Fibroblast of lung (primary cell): Measurements from ENCODE around the gene RXFP2. TPM values are rescaled to one million over a fixed set of nuclear protein-coding genes. Genes with fewer than 3 reads are reported as not detected.

Experiments
- DNase-seq, 2 donors: peaks; one replicate each; pipeline versions ENCODE4 v3.0.0 to v3.0.0-alpha.2; 2010; ENCODE audit warnings: low read depth in 2 of 2
- H2AFZ ChIP-seq: 2 replicates; pipeline ENCODE4 v1.5.1; 2012; ENCODE audit warnings: low read length, control low read depth, inconsistent platforms
- H3K27ac ChIP-seq: 2 replicates; pipeline ENCODE4 v1.5.1; 2011; ENCODE audit warnings: low read length, control low read depth; ENCODE audit not compliant: insufficient read depth
- H3K27me3 ChIP-seq: 2 replicates; pipeline ENCODE4 v1.5.1; 2011; ENCODE audit warnings: mild to moderate bottlenecking, low read length; ENCODE audit not compliant: control insufficient read depth, insufficient read depth
- H3K36me3 ChIP-seq: 2 replicates; pipeline ENCODE4 v1.5.1; 2011; ENCODE audit warnings: low read length; ENCODE audit not compliant: control insufficient read depth, insufficient read depth
- H3K4me1 ChIP-seq: 2 replicates; pipeline ENCODE4 v1.5.1; 2011; ENCODE audit warnings: low read length; ENCODE audit not compliant: control insufficient read depth, insufficient read depth; ENCODE audit errors: extremely low read depth
- H3K4me2 ChIP-seq: 2 replicates; pipeline ENCODE4 v1.5.1; 2011; ENCODE audit warnings: low read length, control low read depth; ENCODE audit not compliant: insufficient read depth; ENCODE audit errors: extremely low read depth
- H3K4me3 ChIP-seq, 4 experiments: fragments of 200-600 bp in 1 of 4; sonication (generic) in 1 of 4; replicated peaks in 1 of 4; 2 replicates each; pipeline ENCODE4 v1.5.1; 2011 to 2016; ENCODE audit warnings: low read length in 4 of 4, low read depth in 3 of 4, mild to moderate bottlenecking in 3 of 4, control low read depth in 2 of 4, inconsistent platforms in 1 of 4, mixed read lengths in 1 of 4; ENCODE audit not compliant: insufficient read depth in 1 of 4; ENCODE audit errors: control extremely low read depth in 1 of 4
- H3K79me2 ChIP-seq: 2 replicates; pipeline ENCODE4 v1.5.1; 2012; ENCODE audit warnings: mild to moderate bottlenecking, low read length, inconsistent platforms; ENCODE audit not compliant: control insufficient read depth, insufficient read depth
- H3K9ac ChIP-seq: 2 replicates; pipeline ENCODE4 v1.5.1; 2011; ENCODE audit warnings: mild to moderate bottlenecking, low read length, control low read depth; ENCODE audit not compliant: insufficient read depth
- H3K9me3 ChIP-seq: 2 replicates; pipeline ENCODE4 v1.5.1; 2012; ENCODE audit warnings: low read depth, low read length; ENCODE audit not compliant: control insufficient read depth, insufficient read depth
- H4K20me1 ChIP-seq: 2 replicates; pipeline ENCODE4 v1.5.1; 2011; ENCODE audit warnings: low read length; ENCODE audit not compliant: control insufficient read depth, insufficient read depth; ENCODE audit errors: extremely low read depth
- CTCF ChIP-seq, 2 donors: IDR thresholded peaks in 1 of 2; conservative IDR thresholded peaks in 1 of 2; 1 replicate in 1 of 2; 2 replicates in 1 of 2; pipeline ENCODE4 v1.5.1; 2011 to 2012; ENCODE audit warnings: low read length in 2 of 2, control low read depth in 1 of 2, inconsistent platforms in 1 of 2, low read depth in 1 of 2, mild to moderate bottlenecking in 1 of 2
- EZH2 ChIP-seq: IDR thresholded peaks from 2 replicates; pipeline ENCODE4 v1.5.1; 2012; ENCODE audit warnings: low read length, control low read depth, mild to moderate bottlenecking; ENCODE audit errors: missing control alignments
- polyA plus RNA-seq, 2 donors: library from polyadenylated mRNA; depleted of rRNA in 1 of 2; stranded (reverse) in 1 of 2; unstranded in 1 of 2; fragments of >200 nt; gene quantifications; 2 replicates each; pipeline ENCODE4 v1.2.1, GENCODE V29; 2011 to 2012; ENCODE audit warnings: missing spikeins in 1 of 2
- total RNA-seq: library from RNA; depleted of rRNA; stranded (reverse); fragments of >200 nt; gene quantifications from 2 replicates; pipeline ENCODE4 v1.2.1, GENCODE V29; 2014

RXFP2 gene
- total and polyA plus RNA-seq, 2 donors (not counting 1 experiment from before 2014, with no cell fraction given): not detected

GRCh38 chr13:31826521-31826920 is 87.2 kb downstream of the RXFP2 start:
- no peaks in the 10 kb centered on the region for H3K9me3 ChIP-seq
- no peak overlapping the region for H3K4me2 ChIP-seq
- peaks cover 2% of the 10 kb centered on the region for H3K27me3 ChIP-seq
- H3K79me2 ChIP-seq: no peaks in the 10 kb centered on the region
- no peak overlapping the region for H3K9ac ChIP-seq
- DNase-seq: no peak
- TF ChIP-seq EZH2 (no peak), CTCF (conservative IDR thresholded peaks at IDR 0.05 in 1 of 2, IDR thresholded peaks at IDR 0.05 in 1 of 2; ENCODE audit: low read depth in 1 of 2, low read length in 2 of 2) (no peak)
- no peak overlapping the region for H3K4me3 ChIP-seq
- H3K27ac ChIP-seq: no peak overlapping the region
- H3K4me1 ChIP-seq: no peaks in the 10 kb centered on the region
- H3K36me3 ChIP-seq: no peaks in the 10 kb centered on the region
- H2AFZ ChIP-seq: no peak overlapping the region
- H4K20me1 ChIP-seq: no peaks in the 10 kb centered on the region

- no peaks in the 10 kb centered on the region for H4K20me1 ChIP-seq
- H3K9ac ChIP-seq: no peak overlapping the region
- TF ChIP-seq CTCF (conservative IDR thresholded peaks at IDR 0.05 in 1 of 2, IDR thresholded peaks at IDR 0.05 in 1 of 2; ENCODE audit: low read depth in 1 of 2, low read length in 2 of 2): no peak
- TF ChIP-seq EZH2: peak; percentile 32
- DNase-seq: no peak
- H2AFZ ChIP-seq: no peak overlapping the region
- no peak overlapping the region for H3K4me3 ChIP-seq
- H3K9me3 ChIP-seq: no peaks in the 10 kb centered on the region
- H3K4me1 ChIP-seq: no peaks in the 10 kb centered on the region
- no peaks in the 10 kb centered on the region for H3K36me3 ChIP-seq
- no peak overlapping the region for H3K27ac ChIP-seq
- peaks cover 2% of the 10 kb centered on the region for H3K27me3 ChIP-seq
- no peaks in the 10 kb centered on the region for H3K79me2 ChIP-seq
- no peak overlapping the region for H3K4me2 ChIP-seq
These were observed 88.4 kb downstream of the RXFP2 start for GRCh38 chr13:31827707-31828106.

- Histone ChIP-seq H3K79me2 (no peaks in the 10 kb centered on the region), H3K4me1 (no peaks in the 10 kb centered on the region), H3K9ac (no peak overlapping the region), H2AFZ (no peak overlapping the region), H3K27me3 (peaks cover 3% of the 10 kb centered on the region), H3K36me3 (no peaks in the 10 kb centered on the region), H3K27ac (no peak overlapping the region), H3K4me3 (no peak overlapping the region), H3K4me2 (no peak overlapping the region), H4K20me1 (no peaks in the 10 kb centered on the region), H3K9me3 (no peaks in the 10 kb centered on the region)
- TF ChIP-seq CTCF (conservative IDR thresholded peaks at IDR 0.05 in 1 of 2, IDR thresholded peaks at IDR 0.05 in 1 of 2; ENCODE audit: low read depth in 1 of 2, low read length in 2 of 2) (no peak), EZH2 (no peak)
- peak; percentile 44 to 49 for DNase-seq
These were observed 96.6 kb downstream of the RXFP2 start for GRCh38 chr13:31835932-31836331.
